Measurements from ENCODE around the gene TCF21.

DNA sequence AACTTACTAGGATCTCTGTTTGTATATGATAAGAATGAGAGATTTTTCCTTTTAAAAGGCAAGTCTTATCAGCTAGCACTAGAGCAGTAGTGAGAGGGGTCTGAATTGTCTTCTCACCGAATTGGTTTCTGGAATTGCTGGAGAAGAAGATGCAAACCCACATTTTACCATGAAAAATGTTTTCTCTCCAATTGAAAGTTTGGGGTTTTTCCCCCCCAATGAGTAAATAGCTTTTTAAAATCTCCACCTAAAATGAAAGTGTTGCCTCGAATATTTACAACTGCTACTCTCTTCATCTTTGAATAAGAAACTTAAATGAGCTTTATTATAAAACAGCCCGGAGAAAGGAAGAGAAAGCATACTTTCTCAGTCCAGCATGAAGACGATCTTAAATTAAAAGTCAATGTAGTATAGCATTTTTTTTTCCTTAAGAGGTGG lies 1.8 kb downstream of the TCF21 start:
- TF ChIP-seq CTCF (IDR thresholded peaks at IDR 0.05) = no peak
- no peak for TF ChIP-seq ZFX (IDR thresholded peaks at IDR 0.05; ENCODE audit: borderline replicate concordance)

All from 22Rv1 (cell line).